HUES64 (cell line): ENCODE data around the gene MMP25.

Experiments used
- H3K27ac ChIP-seq: 2 replicates; pipeline ENCODE4 v1.7.0; 2013; ENCODE audit warnings: low read depth, low read length, inconsistent platforms
- H3K27me3 ChIP-seq: 2 replicates; pipeline ENCODE4 v1.6.1; 2013; ENCODE audit warnings: mild to moderate bottlenecking, low read length; ENCODE audit not compliant: insufficient read depth
- H3K36me3 ChIP-seq: 2 replicates; pipeline ENCODE4 v1.6.1; 2013; ENCODE audit warnings: mild to moderate bottlenecking, low read length; ENCODE audit not compliant: insufficient read depth
- H3K4me1 ChIP-seq: 2 replicates; pipeline ENCODE4 v1.6.1; 2013; ENCODE audit warnings: mild to moderate bottlenecking, low read length, moderate library complexity; ENCODE audit not compliant: insufficient read depth
- H3K4me3 ChIP-seq: 2 replicates; pipeline ENCODE4 v1.5.1; 2013; ENCODE audit warnings: mild to moderate bottlenecking, low read length, moderate library complexity
- H3K9ac ChIP-seq: 2 replicates; pipeline ENCODE4 v1.6.1; 2013; ENCODE audit warnings: mild to moderate bottlenecking, low read depth, low read length
- H3K9me3 ChIP-seq: 2 replicates; pipeline ENCODE4 v1.6.1; 2013; ENCODE audit warnings: low read depth, low read length; ENCODE audit not compliant: insufficient read depth
- WGBS: fragments of 150-250, 120-280 bp; methylation state at CpG from one replicate; pipeline ENCODE4 v1.1.7; 2013; ENCODE audit warnings: missing lambda C conversion rate; 5-methylcytosine and 5-hydroxymethylcytosine counted together

Gene MMP25

GRCh38 chr16:3009568-3010390, 36.6 kb upstream of the MMP25 start:
- H3K27ac ChIP-seq, result peak overlapping the region; percentile 98
- WGBS, result 25% methylated on average over 21 of the region's 21 CpGs
- no peaks in the 10 kb centered on the region for H3K9me3 ChIP-seq
- H3K27me3 ChIP-seq, result peaks cover 18% of the 10 kb centered on the region
- H3K4me1 ChIP-seq, result peaks cover 56% of the 10 kb centered on the region
- H3K36me3 ChIP-seq, result peaks cover 6% of the 10 kb centered on the region; the same call in 1 of the 2 replicates
- H3K9ac ChIP-seq, result peak overlapping the region; percentile 65
- peak overlapping the region; percentile 44 for H3K4me3 ChIP-seq

GRCh38 chr16:3010510-3010909, 35.9 kb upstream of the MMP25 start:
- peaks cover 18% of the 10 kb centered on the region for H3K27me3 ChIP-seq
- H3K9ac ChIP-seq, result no peak overlapping the region
- H3K4me3 ChIP-seq, result peak overlapping the region; percentile 44; the same call in 1 of the 2 replicates
- H3K4me1 ChIP-seq, result peaks cover 56% of the 10 kb centered on the region
- 96% methylated on average over 7 of the region's 8 CpGs for WGBS
- H3K9me3 ChIP-seq, result no peaks in the 10 kb centered on the region
- peaks cover 13% of the 10 kb centered on the region for H3K36me3 ChIP-seq
- H3K27ac ChIP-seq, result peak overlapping the region; percentile 98; the same call in 1 of the 2 replicates

- Histone ChIP-seq H3K27ac (no peak overlapping the region; the same call in 1 of the 2 replicates), H3K4me3 (peak overlapping the region; percentile 56), H3K36me3 (peaks cover 21% of the 10 kb centered on the region), H3K27me3 (peaks cover 18% of the 10 kb centered on the region), H3K4me1 (peaks cover 46% of the 10 kb centered on the region), H3K9me3 (no peaks in the 10 kb centered on the region), H3K9ac (no peak overlapping the region)
- 21% methylated on average over 19 of the region's 19 CpGs for WGBS
Observed at GRCh38 chr16:3012246-3012645, 34.1 kb upstream of the MMP25 start.

GRCh38 chr16:3012828-3013420, 33.4 kb upstream of the MMP25 start, which contains the start of gene CLDN9:
Gene CLDN9 (plus strand): TSS chr16:3012923. CDS start chr16:3013363, 440 bp downstream.
- H3K9me3 ChIP-seq, result no peaks in the 10 kb centered on the region
- peaks cover 40% of the 10 kb centered on the region for H3K4me1 ChIP-seq
- peaks cover 18% of the 10 kb centered on the region for H3K27me3 ChIP-seq
- H3K9ac ChIP-seq, result no peak within 1 kb of the TSS
- 15% methylated on average over 27 of the region's 27 CpGs for WGBS
- H3K27ac ChIP-seq, result peak within 1 kb of the TSS; percentile 24; the same call in 1 of the 2 replicates
- H3K36me3 ChIP-seq, result peaks cover 21% of the 10 kb centered on the region
- peak within 1 kb of the TSS; percentile 56 for H3K4me3 ChIP-seq

- Histone ChIP-seq H3K27me3 (peaks cover 18% of the 10 kb centered on the region), H3K4me1 (peaks cover 40% of the 10 kb centered on the region), H3K27ac (no peak overlapping the region; the same call in 1 of the 2 replicates), H3K9ac (no peak overlapping the region), H3K36me3 (peaks cover 21% of the 10 kb centered on the region), H3K9me3 (no peaks in the 10 kb centered on the region), H3K4me3 (no peak overlapping the region)
- 59% methylated on average over 27 of the region's 27 CpGs for WGBS
Observed at GRCh38 chr16:3013491-3013951, 32.8 kb upstream of the MMP25 start.

GRCh38 chr16:3013998-3014690, 32.2 kb upstream of the MMP25 start:
- Histone ChIP-seq H3K27me3 (peaks cover 18% of the 10 kb centered on the region), H3K9ac (no peak overlapping the region), H3K27ac (no peak overlapping the region; the same call in 1 of the 2 replicates), H3K4me3 (no peak overlapping the region), H3K4me1 (peaks cover 34% of the 10 kb centered on the region), H3K9me3 (no peaks in the 10 kb centered on the region), H3K36me3 (peaks cover 21% of the 10 kb centered on the region)
- 70% methylated on average over 12 of the region's 12 CpGs for WGBS

- H3K9ac ChIP-seq, result no peak overlapping the region
Observed at GRCh38 chr16:3014971-3015370, 31.4 kb upstream of the MMP25 start.

GRCh38 chr16:3015865-3016521, 30.4 kb upstream of the MMP25 start:
- Histone ChIP-seq H3K27me3 (peaks cover 18% of the 10 kb centered on the region), H3K9ac (no peak overlapping the region), H3K36me3 (peaks cover 21% of the 10 kb centered on the region), H3K4me1 (peaks cover 28% of the 10 kb centered on the region), H3K4me3 (peak overlapping the region; percentile 29), H3K27ac (peak overlapping the region; percentile 24; the same call in 1 of the 2 replicates), H3K9me3 (no peaks in the 10 kb centered on the region)
- WGBS, result 85% methylated on average over 13 of the region's 13 CpGs

More at GRCh38 chr16:3014971-3015370, 31.4 kb upstream of the MMP25 start:
- no peak overlapping the region for H3K4me3 ChIP-seq
- peaks cover 18% of the 10 kb centered on the region for H3K27me3 ChIP-seq
- no peaks in the 10 kb centered on the region for H3K9me3 ChIP-seq
- no peak overlapping the region for H3K27ac ChIP-seq
- H3K4me1 ChIP-seq, result peaks cover 28% of the 10 kb centered on the region
- H3K36me3 ChIP-seq, result peaks cover 21% of the 10 kb centered on the region
- WGBS, result 90% methylated on average over 6 of the region's 6 CpGs

GRCh38 chr16:3017344-3017743, 29.0 kb upstream of the MMP25 start:
- H3K27me3 ChIP-seq, result peaks cover 9% of the 10 kb centered on the region; the same call in 1 of the 2 replicates
- under 1% methylated on average over 20 of the region's 20 CpGs for WGBS
- peak overlapping the region; percentile 99 for H3K27ac ChIP-seq
- no peaks in the 10 kb centered on the region for H3K9me3 ChIP-seq
- peaks cover 21% of the 10 kb centered on the region for H3K36me3 ChIP-seq
- peak overlapping the region; percentile 98 for H3K9ac ChIP-seq
- peak overlapping the region; percentile 97 for H3K4me3 ChIP-seq
- peaks cover 25% of the 10 kb centered on the region for H3K4me1 ChIP-seq

- peak within 1 kb of the TSS; percentile 98 for H3K9ac ChIP-seq
- peaks cover 29% of the 10 kb centered on the region for H3K4me1 ChIP-seq
- H3K36me3 ChIP-seq, result peaks cover 21% of the 10 kb centered on the region
- WGBS, result 2% methylated on average over 51 of the region's 52 CpGs
- H3K4me3 ChIP-seq, result peak within 1 kb of the TSS; percentile 97
- peak within 1 kb of the TSS; percentile 99 for H3K27ac ChIP-seq
- peaks cover 8% of the 10 kb centered on the region; the same call in 1 of the 2 replicates for H3K27me3 ChIP-seq
- H3K9me3 ChIP-seq, result no peaks in the 10 kb centered on the region
Observed at GRCh38 chr16:3017794-3018506, 28.4 kb upstream of the MMP25 start, which contains the start of gene CLDN6. Gene CLDN6 (minus strand): TSS chr16:3018183. CDS start chr16:3016021, 2,162 bp downstream.
